ENCODE data around the gene IL1RAPL2.
"Not testable (repeated sequence)": the region's sequence is repeated elsewhere in the genome, so short reads cannot be mapped to it uniquely, and the experiment has no call there.

IL1RAPL2 gene

GRCh38 chrX:104852241-104852640, 286.2 kb downstream of the IL1RAPL2 start:
- H3K4me3 ChIP-seq: no peak overlapping the region
- DNase-seq (ENCODE audit: low read depth, low spot score): no peak
- no peaks in the 10 kb centered on the region for H3K36me3 ChIP-seq (ENCODE audit: insufficient read depth, low read length)
- no peak overlapping the region for H3K9ac ChIP-seq (ENCODE audit: insufficient read length)
- TF ChIP-seq POLR2AphosphoS5 (IDR thresholded peaks at IDR 0.05; ENCODE audit: borderline replicate concordance, low read depth, low read length) (no peak), EZH2 (IDR thresholded peaks at IDR 0.05) (no peak), FOXP2 (optimal IDR thresholded peaks at IDR 0.05; ENCODE audit: control extremely low read depth, extremely low read length, insufficient read depth) (no peak)
- H3K9me3 ChIP-seq (ENCODE audit: low read depth, low read length): no peaks in the 10 kb centered on the region
- no peak overlapping the region for H3K27ac ChIP-seq

GRCh38 chrX:104854188-104854587, 288.2 kb downstream of the IL1RAPL2 start:
- Histone ChIP-seq H3K27ac (no peak overlapping the region), H3K9ac (ENCODE audit: insufficient read length) (no peak overlapping the region), H3K9me3 (ENCODE audit: low read depth, low read length) (no peaks in the 10 kb centered on the region), H3K4me3 (no peak overlapping the region), H3K36me3 (ENCODE audit: insufficient read depth, low read length) (no peaks in the 10 kb centered on the region)
- TF ChIP-seq FOXP2 (optimal IDR thresholded peaks at IDR 0.05; ENCODE audit: control extremely low read depth, extremely low read length, insufficient read depth) (no peak), EZH2 (IDR thresholded peaks at IDR 0.05) (no peak), POLR2AphosphoS5 (IDR thresholded peaks at IDR 0.05; ENCODE audit: borderline replicate concordance, low read depth, low read length) (no peak)
- DNase-seq (ENCODE audit: low read depth, low spot score): no peak

GRCh38 chrX:104854790-104855340, 288.9 kb downstream of the IL1RAPL2 start:
- no peak for TF ChIP-seq EZH2 (IDR thresholded peaks at IDR 0.05)
- TF ChIP-seq FOXP2 (optimal IDR thresholded peaks at IDR 0.05; ENCODE audit: control extremely low read depth, extremely low read length, insufficient read depth): no peak
- no peak for TF ChIP-seq POLR2AphosphoS5 (IDR thresholded peaks at IDR 0.05; ENCODE audit: borderline replicate concordance, low read depth, low read length)
- H3K4me3 ChIP-seq: no peak overlapping the region
- no peak for DNase-seq (ENCODE audit: low read depth, low spot score)
- no peaks in the 10 kb centered on the region for H3K36me3 ChIP-seq (ENCODE audit: insufficient read depth, low read length)
- no peak overlapping the region for H3K9ac ChIP-seq (ENCODE audit: insufficient read length)
- H3K27ac ChIP-seq: no peak overlapping the region
- H3K9me3 ChIP-seq (ENCODE audit: low read depth, low read length): no peaks in the 10 kb centered on the region

GRCh38 chrX:104863466-104863865, 297.5 kb downstream of the IL1RAPL2 start:
- H3K36me3 ChIP-seq (ENCODE audit: insufficient read depth, low read length): no peaks in the 10 kb centered on the region
- TF ChIP-seq POLR2AphosphoS5 (IDR thresholded peaks at IDR 0.05; ENCODE audit: borderline replicate concordance, low read depth, low read length): no peak
- no peak for TF ChIP-seq FOXP2 (optimal IDR thresholded peaks at IDR 0.05; ENCODE audit: control extremely low read depth, extremely low read length, insufficient read depth)
- TF ChIP-seq EZH2 (IDR thresholded peaks at IDR 0.05): no peak
- no peak for DNase-seq (ENCODE audit: low read depth, low spot score)
- no peak overlapping the region for H3K4me3 ChIP-seq
- H3K9ac ChIP-seq (ENCODE audit: insufficient read length): no peak overlapping the region
- H3K9me3 ChIP-seq (ENCODE audit: low read depth, low read length): no peaks in the 10 kb centered on the region
- H3K27ac ChIP-seq: no peak overlapping the region

DNA sequence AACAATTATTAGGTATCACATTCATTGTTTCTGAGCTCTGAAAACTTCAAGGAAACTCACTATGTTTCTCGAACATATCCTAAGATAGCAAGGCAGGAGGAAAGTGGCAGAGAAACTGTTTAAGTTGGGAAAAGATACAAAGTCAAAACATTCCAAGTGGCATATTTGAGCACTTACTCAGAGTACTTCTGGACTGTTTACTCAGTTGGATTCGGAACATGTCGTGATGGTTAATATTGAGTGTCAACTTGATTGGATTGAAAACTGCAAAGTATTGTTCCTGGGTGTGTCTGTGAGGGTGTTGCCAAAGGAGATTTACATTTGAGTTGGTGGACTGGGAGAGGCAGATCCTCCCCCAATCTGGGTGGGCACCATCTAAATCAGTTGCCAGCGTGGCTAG, 298.3 kb downstream of the IL1RAPL2 start:
- no peaks in the 10 kb centered on the region for H3K9me3 ChIP-seq (ENCODE audit: low read depth, low read length)
- H3K9ac ChIP-seq (ENCODE audit: insufficient read length): no peak overlapping the region
- no peak for DNase-seq (ENCODE audit: low read depth, low spot score)
- H3K4me3 ChIP-seq: no peak overlapping the region
- TF ChIP-seq FOXP2 (optimal IDR thresholded peaks at IDR 0.05; ENCODE audit: control extremely low read depth, extremely low read length, insufficient read depth) (no peak), POLR2AphosphoS5 (IDR thresholded peaks at IDR 0.05; ENCODE audit: borderline replicate concordance, low read depth, low read length) (no peak), EZH2 (IDR thresholded peaks at IDR 0.05) (no peak)
- no peaks in the 10 kb centered on the region for H3K36me3 ChIP-seq (ENCODE audit: insufficient read depth, low read length)
- no peak overlapping the region for H3K27ac ChIP-seq

GRCh38 chrX:104877504-104877903, 311.5 kb downstream of the IL1RAPL2 start:
- H3K27ac ChIP-seq: no peak overlapping the region
- H3K36me3 ChIP-seq (ENCODE audit: insufficient read depth, low read length): no peaks in the 10 kb centered on the region
- H3K4me3 ChIP-seq: no peak overlapping the region
- TF ChIP-seq FOXP2 (optimal IDR thresholded peaks at IDR 0.05; ENCODE audit: control extremely low read depth, extremely low read length, insufficient read depth) (no peak), EZH2 (IDR thresholded peaks at IDR 0.05) (no peak)
- DNase-seq (ENCODE audit: low read depth, low spot score): no peak
- no peaks in the 10 kb centered on the region for H3K9me3 ChIP-seq (ENCODE audit: low read depth, low read length)
- H3K9ac ChIP-seq (ENCODE audit: insufficient read length): no peak overlapping the region

- Histone ChIP-seq H3K36me3 (ENCODE audit: insufficient read depth, low read length) (no peaks in the 10 kb centered on the region), H3K9me3 (ENCODE audit: low read depth, low read length) (no peaks in the 10 kb centered on the region), H3K9ac (ENCODE audit: insufficient read length) (no peak overlapping the region), H3K4me3 (no peak overlapping the region), H3K27ac (no peak overlapping the region)
- no peak for DNase-seq (ENCODE audit: low read depth, low spot score)
- no peak for TF ChIP-seq POLR2AphosphoS5 (IDR thresholded peaks at IDR 0.05; ENCODE audit: borderline replicate concordance, low read depth, low read length)
- TF ChIP-seq EZH2 (IDR thresholded peaks at IDR 0.05): no peak
- no peak for TF ChIP-seq FOXP2 (optimal IDR thresholded peaks at IDR 0.05; ENCODE audit: control extremely low read depth, extremely low read length, insufficient read depth)
Observed at GRCh38 chrX:104902070-104902469, 336.1 kb downstream of the IL1RAPL2 start.

DNA sequence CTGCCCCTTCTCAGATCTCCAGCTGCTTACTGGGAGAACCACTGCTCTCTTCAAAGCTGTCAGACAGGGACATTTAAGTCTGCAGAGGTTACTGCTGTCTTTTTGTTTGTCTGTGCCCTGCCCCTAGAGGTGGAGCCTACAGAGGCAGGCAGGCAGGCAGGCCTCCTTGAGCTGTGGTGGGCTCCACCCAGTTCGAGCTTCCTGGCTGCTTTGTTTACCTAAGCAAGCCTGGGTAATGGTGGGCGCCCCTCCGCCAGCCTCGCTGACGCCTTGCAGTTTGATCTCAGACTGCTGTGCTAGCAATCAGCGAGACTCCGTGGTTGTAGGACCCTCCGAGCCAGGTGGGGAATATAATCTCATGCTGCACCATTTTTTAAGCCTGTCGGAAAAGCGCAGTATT, 343.7 kb downstream of the IL1RAPL2 start:
- DNase-seq (ENCODE audit: low read depth, low spot score); H3K36me3 ChIP-seq (ENCODE audit: insufficient read depth, low read length); H3K4me3 ChIP-seq; H3K9ac ChIP-seq (ENCODE audit: insufficient read length); H3K9me3 ChIP-seq (ENCODE audit: low read depth, low read length); H3K27ac ChIP-seq: not testable (repeated sequence)

DNA sequence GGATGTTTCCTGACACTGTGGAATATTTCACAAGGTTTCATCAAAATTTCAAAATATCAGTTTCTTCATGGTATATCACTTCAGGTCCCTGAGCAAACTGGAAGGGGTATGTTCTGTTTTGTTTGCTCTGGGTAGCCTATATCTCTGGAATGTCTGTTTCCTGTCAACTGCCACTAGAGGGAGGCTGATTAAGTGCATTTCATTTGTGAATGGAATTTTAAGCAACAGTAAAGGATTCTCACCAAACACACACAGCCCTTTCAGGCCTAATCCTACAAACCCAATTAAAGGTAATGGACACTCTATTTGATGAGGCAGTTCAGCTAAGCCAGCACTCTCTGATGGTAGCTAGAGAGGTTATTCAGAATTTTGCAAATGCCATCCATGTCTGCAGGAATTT, 347.3 kb downstream of the IL1RAPL2 start:
- no peaks in the 10 kb centered on the region for H3K9me3 ChIP-seq (ENCODE audit: low read depth, low read length)
- DNase-seq (ENCODE audit: low read depth, low spot score): no peak
- H3K27ac ChIP-seq: no peak overlapping the region
- H3K9ac ChIP-seq (ENCODE audit: insufficient read length): no peak overlapping the region
- no peak overlapping the region for H3K4me3 ChIP-seq
- TF ChIP-seq EZH2 (IDR thresholded peaks at IDR 0.05): no peak
- no peak for TF ChIP-seq POLR2AphosphoS5 (IDR thresholded peaks at IDR 0.05; ENCODE audit: borderline replicate concordance, low read depth, low read length)
- TF ChIP-seq FOXP2 (optimal IDR thresholded peaks at IDR 0.05; ENCODE audit: control extremely low read depth, extremely low read length, insufficient read depth): no peak
- H3K36me3 ChIP-seq (ENCODE audit: insufficient read depth, low read length): no peaks in the 10 kb centered on the region

DNA sequence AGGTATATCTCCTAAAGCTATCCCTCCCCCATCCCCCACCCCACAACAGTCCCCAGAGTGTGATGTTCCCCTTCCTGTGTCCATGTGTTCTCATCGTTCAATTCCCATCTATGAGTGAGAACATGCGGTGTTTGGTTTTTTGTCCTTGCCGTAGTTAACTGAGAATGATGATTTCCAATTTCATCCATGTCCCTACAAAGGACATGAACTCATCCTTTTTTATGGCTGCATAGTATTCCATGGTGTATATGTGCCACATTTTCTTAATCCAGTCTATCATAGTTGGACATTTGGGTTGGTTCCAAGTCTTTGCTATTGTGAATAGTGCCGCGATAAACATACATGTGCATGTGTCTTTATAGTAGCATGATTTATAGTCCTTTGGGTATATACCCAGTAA, 348.7 kb downstream of the IL1RAPL2 start:
- not testable (repeated sequence) for H3K9ac ChIP-seq (ENCODE audit: insufficient read length); H3K27ac ChIP-seq; DNase-seq (ENCODE audit: low read depth, low spot score)

More for the DNA sequence above, 348.7 kb downstream of the IL1RAPL2 start:
- H3K4me3 ChIP-seq; H3K9me3 ChIP-seq (ENCODE audit: low read depth, low read length); H3K36me3 ChIP-seq (ENCODE audit: insufficient read depth, low read length): not testable (repeated sequence)
